GM21515 (cell line): Measurements from ENCODE around the gene TYK2.
"Not testable (repeated sequence)": the region's sequence is repeated elsewhere in the genome, so short reads cannot be mapped to it uniquely, and the experiment has no call there.

Experiments
- ATAC-seq: cut with Tn5 transposase; IDR thresholded peaks from one replicate; pipeline ENCODE4 v1.9.1; 2021; ENCODE audit not compliant: unreplicated experiment

TYK2 gene

DNA sequence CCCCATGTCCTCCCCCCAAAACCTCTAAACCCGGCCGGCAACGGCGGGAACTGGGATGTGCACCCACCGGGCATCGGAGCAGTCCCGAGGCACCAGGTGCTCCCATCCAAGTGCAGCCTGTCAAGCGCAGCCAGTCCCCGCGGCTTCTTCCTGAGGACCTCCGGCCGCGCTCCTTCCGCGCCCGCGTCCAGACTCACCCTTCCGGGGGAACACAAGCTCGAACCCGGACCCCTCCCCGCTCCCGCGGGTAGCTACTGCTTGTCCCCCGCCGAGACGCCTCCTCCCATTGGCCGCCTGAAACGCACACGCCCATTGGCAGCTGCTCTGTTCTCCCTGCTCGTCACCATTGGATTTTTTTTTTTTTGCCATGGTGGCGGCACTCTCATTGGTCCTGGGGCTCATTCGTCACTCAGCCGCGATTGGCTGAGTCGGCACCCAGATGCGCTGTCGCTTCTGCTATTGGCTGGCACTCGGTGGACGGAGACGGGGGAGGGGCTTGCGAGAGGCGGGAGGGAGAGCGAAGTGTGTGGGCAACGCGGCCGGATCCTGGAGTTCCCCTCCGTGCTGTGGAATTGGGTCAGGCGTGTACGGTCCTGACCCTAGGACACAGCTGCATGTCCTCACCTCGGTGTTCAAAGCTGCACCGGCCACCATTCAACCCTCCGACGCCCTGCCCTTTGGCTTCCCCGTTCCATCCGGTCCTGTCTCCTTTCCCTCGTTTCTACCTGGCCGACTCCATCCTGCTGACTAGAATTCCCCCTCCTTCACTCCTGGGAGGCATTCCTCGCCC, at the start of gene TYK2:
TSS of gene TYK2 (minus strand) at position 260 of the 790 bp plus-strand sequence. CDS start 2,166 bp downstream, outside the sequence.
- ATAC-seq = peak; percentile 85

DNA sequence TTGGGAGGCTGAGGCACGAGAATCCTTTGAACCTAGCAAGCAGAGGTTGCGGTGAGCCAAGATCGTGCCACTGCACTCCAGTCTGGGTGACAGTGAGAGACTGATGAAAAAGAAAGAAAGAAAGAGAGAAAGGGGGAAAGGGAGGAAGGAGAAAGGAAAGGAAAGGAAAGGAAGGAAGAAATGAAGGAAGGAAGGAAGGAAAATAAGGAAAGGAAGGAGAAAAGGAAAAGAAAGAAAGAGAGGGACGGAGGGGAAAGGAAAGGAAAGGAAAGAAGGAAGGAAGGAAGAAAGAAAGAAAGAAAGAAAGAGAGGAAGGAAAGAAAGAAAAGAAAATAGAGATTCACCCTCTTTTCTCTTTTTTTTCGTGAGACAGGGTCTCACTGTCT, 48.6 kb upstream of the TYK2 start:
- ATAC-seq = no peak

DNA sequence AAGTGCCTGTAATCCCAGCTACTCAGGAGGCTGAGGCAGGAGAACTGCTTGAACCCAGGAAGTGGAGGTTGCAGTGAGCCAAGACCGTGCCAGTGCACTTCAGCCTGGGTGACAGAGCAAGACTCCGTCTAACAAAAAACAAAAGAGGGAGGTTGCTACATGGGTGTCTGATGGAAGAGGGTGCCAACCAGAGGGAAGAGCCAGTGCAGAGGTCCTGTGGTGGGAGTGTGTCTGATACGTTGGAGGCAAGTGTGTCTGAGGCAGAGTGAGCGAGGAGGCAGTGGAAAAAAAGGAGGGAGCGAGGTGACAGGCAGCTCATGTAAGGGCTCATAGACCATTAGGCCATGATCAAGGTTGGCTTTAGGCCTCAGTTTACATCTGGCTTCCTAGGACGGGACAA, 46.8 kb upstream of the TYK2 start:
- ATAC-seq = no peak

DNA sequence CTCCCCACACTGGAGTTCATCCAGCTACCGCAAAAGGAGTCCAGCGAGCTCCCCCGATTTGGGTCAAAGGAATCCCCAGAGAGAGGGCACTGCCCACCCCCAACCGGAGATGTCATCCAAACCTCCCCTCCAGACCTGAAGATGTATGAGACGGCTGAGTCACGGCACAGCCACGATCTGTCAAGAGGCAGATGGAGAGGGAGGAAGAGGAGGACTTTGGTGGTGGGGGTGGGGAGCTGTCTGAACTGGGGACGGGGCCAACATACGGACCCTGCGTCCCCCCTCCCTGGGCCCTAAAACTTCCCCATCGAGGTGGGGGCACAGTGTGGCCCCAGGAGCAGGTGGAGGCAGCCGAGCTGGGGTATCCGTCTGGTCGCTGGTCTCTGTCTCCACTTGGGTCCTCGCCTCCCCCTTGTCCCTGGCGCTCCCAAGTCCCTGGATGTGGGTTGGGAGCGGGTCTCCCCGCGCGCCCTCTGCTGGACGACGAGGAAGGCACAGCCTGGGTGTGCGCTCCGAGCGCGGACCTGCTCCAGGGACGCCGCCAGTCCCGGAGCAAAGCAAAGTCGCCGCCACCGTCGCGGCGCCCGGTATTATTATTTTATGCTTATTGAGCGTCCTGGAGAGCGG, 43.8 kb upstream of the TYK2 start:
- ATAC-seq = no peak

DNA sequence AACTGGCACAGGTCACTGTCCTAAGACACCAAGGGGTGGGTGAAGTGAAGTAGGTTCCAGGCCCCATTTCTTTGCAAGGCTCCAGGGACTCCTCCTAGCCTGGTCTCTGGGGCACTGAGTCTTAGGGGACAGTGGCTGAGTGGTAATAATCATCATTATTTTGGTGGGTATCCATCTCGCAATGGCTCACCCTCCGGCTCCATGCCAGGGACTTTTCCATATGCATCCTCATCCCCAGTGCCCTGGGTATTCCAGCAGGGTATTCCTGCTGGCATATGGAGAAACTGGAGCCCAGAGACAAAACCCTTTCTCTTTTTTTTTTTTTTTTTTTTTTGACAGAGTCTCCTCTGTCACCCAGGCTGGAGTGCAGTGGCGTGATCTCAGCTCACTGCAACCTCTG, 42.5 kb upstream of the TYK2 start:
- ATAC-seq = no peak

DNA sequence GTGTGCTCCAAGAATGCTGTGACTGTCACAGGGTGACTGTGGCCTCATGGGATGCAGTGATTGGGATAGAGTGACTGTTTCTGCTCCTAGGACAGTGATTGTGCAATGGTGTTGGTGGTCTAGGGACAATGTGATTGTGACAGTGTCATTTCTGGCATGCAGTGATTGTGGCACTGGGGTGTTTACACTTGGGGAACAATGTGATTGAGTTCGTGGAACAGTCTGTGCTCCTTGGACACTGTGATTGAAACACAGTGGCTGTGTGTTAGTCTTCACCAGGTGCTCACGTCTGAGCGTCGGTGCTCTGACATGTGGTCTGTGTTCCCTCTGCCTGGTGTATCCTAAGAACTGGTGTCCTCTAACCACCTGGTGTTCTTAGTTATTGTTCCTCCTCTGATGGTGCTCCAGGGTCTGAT, 41.7 kb upstream of the TYK2 start:
- no peak for ATAC-seq

DNA sequence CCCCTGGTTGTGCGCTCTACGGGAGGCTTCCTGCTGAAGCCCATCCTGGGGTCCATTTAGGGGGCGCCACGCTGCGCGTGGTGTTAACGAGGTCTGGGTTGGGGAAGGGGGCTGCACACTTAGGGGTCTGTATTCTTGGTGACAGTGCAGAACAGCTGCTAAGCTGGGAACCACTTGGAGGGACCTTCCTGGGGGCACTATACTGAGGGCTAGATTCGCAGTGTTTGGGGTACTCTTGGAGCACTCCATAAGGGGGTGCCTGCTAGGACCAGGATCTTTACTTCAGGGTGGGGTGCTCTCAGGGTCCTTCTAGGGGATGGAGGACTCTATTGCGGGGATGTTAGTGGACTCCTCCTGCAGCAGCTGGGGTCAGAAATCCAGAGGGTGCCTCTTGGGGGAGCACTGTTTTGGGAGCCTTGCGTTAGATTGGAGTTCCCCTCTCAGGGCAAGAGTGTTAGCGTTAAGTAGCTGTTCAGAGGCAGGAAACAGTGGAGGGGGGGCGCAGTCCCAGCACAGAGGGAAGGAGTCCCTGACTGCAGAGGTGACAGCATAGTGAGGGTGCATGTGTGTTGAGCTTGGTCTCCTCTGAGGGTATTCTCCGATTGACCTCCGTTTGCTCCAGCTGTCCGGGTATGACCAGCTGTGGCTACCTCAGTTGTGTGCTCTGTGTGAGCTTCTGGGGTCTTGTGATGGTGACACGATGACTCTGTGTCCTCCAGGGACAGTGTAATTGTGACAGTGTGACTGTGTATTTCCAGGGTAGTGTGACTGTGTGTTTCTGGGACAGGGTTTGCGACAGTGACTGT, 41.1 kb upstream of the TYK2 start:
- ATAC-seq = no peak

DNA sequence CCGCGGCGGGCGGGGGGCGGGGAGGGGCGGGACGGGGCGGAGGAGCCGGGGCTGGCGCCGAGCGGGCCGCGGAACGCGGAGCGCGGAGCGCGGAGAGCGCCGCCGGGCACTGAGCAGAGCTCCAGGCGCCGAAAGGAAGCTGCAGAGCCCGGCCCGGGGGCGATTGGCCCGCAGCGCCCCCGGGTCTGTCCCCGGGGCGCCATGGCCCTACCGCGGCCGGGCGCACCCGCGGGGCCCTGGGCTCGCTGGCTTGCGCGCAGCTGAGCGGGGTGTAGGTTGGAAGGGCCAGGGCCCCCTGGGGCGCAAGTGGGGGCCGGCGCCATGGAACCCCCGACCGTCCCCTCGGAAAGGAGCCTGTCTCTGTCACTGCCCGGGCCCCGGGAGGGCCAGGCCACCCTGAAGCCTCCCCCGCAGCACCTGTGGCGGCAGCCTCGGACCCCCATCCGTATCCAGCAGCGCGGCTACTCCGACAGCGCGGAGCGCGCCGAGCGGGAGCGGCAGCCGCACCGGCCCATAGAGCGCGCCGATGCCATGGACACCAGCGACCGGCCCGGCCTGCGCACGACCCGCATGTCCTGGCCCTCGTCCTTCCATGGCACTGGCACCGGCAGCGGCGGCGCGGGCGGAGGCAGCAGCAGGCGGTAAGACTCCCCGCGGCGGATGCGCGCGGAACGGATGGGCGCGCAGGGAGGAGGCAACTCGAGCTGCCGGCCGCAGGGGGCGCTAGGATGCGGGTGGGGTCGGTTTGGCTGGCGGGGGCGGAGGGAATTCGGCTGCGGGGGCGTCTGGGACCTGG, 40.3 kb upstream of the TYK2 start, which contains the start of gene PDE4A:
TSS of gene PDE4A (plus strand) at position 95 of the 796 bp plus-strand sequence. CDS start at position 322, 227 bp downstream.
- ATAC-seq = no peak

DNA sequence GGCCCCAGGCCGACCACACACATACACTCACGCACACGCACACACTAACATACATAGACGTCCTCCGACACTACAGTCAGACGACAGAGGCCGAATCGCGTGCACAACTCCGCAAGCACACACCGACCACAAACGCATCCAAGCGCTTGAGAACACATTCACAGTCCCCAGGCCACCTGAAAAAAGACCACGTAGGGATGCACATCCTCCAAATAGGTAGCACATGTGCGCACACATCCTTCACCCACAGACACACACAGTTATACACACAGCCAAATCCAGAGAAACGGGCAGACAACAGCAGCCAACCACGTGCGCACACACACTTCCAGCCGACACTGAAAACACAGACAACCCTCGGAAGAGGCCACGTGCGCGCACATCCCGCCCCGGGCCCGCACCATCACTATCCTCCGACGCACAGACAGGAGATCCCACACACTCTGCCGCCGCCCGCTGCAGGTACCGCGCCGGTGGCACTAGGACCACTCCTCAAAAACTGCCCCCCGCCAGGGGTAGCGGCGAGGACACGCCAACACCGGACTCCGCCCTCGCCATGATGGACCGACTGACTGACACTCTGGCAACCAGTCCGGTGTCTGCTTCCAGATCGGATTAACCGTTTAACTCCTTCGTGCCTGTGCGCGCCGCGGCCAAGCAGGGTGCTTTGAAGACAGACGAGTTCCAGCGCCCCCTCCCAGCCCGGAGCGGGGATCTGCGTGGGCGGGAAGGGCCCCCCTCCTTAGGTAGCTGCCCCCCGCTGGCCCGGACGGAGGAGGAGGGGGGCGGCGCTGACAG, 39.5 kb upstream of the TYK2 start:
- ATAC-seq = no peak

DNA sequence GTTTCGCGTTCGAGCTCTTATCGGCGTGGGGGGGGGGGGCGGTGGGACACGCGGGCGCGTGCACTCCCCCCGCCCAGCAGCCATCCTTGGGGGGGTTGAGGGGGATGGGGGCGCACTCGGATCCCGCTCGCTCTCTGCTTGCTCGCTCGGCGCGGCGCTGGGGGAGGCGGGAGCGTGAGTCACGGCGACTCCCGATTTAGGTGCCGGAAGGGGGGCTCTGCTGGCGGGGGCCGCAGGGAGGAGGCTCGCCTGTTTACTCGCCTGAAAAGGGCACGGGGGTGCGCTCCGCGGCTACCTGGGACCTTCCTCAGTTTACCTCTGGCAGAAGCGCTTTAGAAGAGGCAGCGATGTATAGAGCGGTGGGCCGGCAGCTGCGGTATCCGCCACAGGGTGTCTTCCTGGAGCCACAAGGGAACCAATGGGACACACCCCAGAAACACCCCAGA, 38.9 kb upstream of the TYK2 start:
- ATAC-seq = no peak

DNA sequence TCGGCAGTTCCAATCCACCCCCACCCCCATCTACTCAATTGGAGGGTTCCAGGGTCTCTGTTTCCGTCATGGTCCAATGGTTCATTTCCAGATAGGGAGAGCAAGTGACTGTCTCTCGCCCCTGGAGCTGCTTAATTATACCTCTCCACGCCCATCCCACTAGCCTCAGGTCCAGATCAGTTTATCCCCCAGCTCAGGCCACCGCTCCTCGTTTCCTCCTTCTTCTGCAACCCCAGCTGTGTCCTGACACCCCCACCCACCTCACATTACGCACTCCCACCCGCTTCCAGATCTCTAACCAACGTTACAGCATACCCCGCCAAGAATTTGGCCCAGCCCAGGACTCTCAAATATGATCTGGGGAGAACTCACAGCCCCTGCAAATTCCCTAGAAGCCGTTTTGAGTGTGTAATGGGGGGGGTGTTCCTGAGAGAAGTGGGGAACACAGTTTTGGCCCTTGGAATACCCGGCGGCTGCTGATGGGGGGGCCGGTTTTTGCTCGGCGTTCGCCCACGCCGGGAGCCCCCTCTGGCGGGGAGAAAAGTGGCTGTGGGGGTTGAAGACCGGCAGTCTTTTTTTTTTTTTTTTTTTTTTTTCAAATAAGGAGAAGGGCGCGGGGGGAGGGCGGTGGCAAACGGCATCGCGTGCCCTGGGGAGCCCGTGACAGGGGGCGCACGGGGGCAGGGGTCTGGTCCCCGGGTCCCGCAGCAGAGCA, 38.3 kb upstream of the TYK2 start:
- no peak for ATAC-seq

DNA sequence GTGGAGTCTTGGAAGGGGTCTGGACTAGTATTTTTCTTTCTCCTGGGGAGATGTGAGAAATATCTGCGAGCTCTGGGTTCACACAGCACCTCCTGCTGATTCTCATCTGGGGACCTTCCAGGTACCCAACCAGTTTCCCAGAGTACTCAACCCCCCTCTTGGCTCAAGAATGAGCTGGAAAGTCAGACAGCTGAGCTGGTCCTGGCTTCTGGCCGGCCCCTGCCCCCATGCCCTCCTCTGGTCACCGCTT, 37.8 kb upstream of the TYK2 start:
- ATAC-seq = no peak

DNA sequence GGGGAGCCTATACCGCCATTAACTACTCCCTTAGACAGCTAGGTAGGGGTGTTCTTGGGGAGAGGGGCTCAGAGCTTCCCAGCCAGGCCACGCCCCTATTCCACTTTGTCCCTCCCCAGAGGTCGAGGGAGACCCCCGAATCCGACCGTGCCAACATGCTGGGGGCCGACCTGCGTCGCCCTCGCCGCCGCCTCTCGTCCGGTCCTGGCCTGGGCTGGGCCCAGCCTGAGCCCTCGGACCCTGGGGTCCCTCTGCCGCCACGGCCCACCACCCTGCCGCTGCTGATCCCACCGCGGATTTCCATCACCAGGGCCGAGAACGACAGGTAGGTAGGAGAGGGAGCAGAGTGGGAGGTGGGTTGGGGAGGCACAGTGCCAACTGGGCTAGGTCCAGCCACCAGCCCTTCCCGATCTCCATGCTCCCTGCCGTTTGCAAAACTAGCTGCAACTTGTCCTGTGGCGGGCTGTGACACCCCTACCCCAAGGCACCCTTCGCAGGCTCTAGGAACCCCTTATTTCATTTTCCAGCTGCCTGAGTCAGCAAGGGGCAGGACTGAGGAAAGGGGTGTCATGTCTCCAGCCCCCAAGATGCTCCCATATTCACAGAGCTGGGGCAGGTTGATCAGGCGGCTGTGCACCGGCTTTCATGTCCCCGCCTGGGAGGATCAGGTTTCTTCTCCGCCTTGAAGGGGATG, 37.3 kb upstream of the TYK2 start:
- no peak for ATAC-seq

DNA sequence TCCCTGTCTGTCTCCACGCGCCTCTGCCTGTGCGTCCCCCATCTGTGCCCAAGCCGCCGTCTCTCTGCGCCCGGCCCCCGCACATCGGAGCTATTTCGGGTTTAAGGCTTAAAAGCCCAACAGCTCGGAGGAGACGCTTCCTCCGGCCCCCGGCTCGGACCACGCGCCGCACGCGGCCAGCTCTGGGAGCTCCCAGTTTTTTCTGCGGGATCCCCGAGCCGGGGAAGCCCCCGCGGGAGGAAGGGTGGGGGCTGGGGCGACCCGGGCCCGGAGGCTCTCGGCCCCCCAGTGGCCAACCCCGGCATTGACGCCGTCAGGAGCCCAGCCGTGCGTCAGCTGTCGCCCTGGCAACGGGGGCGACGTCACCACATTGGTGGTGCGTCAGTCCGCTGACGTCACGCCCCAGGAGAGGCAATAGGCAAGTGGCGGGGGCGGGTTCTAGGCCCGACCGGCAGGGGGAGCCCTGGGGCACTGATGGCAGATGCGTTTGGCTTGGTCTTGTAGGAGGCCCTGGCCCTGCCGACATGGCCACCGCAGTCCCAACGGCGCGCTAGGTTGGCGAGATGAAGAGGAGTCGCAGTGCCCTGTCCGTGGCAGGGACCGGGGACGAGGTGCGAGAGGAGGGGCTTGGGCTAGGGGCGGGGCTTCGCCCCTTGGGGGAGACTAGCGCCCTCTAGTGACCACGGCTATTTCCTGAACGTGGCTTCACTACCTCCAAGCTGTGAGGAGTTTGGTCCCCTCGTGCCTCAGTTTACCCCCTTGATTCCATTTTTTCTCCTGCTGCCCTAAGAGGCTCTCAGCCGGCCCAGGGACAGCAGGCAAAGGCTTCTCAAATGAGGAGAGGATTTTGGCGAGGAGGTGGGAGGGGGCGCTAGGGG, 36.2 kb upstream of the TYK2 start:
- ATAC-seq = peak; percentile 44

DNA sequence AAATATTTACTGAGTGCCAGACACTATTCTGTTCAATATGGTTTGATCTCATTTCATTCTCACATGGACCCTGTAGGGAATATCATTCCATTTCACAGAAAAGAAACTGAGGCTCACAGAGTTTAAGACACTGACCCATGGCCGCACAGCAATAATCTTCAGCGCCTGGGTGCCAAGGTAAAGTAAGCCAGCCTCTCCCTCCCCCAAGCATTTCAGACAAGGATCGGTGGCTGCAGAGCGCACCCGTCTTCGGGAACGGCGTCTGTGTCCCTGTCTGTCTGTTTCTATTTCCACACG, 35.7 kb upstream of the TYK2 start:
- no peak for ATAC-seq

DNA sequence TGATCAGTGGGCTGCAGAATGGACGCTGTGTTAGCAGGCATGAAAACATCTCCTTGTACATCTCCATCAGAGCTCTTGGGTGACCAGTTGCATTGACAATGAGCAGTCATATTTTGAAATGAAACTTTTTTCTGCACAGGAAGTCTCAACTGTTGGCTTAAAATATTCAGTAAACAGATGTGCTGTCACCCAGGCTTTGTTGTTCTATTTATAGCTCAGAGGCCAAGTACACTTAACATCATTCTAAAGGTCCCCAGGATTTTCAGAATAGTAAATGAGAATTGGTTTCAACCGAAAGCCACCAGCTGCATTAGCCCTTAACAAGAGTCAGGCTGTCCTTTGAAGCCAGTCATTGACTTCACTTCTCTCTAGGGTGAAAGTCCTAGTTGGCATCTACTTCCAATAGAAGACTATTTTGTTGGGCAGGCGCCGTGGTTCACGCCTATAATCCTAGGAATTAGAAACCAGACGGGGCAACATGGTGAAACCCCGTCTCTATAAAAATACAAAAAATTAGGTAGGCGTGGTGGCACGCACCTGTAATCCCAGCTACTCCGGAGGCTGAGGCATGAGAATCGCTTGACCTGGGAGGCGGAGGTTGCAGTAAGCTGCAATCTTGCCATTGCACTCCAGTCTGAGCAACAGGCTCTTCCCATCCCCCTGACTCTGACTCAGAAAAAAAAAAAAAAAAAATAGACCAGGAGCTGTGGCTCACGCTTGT, 32.0 kb upstream of the TYK2 start:
- peak; percentile 47 for ATAC-seq

DNA sequence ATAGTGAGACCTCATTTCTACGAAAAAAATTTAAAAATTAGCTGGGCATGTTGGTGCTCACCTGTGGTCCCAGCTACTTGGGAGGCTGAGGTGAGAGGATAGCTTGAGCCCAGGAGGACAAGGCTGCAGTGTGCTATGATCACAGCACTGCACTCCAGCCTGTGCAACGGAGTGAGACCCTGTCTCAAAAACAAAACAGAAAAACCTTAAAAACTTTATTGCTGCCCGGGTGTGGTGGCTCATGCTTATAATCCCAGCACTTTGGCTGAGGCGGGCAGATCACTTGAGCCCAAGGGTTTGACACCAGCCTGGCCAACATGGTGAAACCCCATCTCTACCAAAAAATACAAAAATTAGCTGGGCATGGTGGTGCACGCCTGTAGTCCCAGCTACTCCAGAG, 30.9 kb upstream of the TYK2 start:
- ATAC-seq = not testable (repeated sequence)
